ENCODE measurements around the gene CCDC71. TPM values are rescaled to one million over a fixed set of nuclear protein-coding genes. Genes with fewer than 3 reads are reported as not detected.

CCDC71 gene
- total and polyA plus RNA-seq, 2 of the 13 experiments (the other 11 are each of a cell fraction or from before 2014, with no cell fraction given): 9.7 to 14.3 TPM

GRCh38 chr3:49171119-49171774 is 5.1 kb upstream of the CCDC71 start, which contains the start of gene KLHDC8B (continued):
- TF ChIP-seq FOXC1 (CRISPR knock-in tag; IDR thresholded peaks at IDR 0.05; ENCODE audit: borderline replicate concordance): peak; percentile 75; the same call in 1 of the 2 replicates
- peak; percentile 58 for TF ChIP-seq MEIS2 (CRISPR knock-in tag; IDR thresholded peaks at IDR 0.05)
- no peak for TF ChIP-seq GATA4 (IDR thresholded peaks at IDR 0.05; ENCODE audit: borderline replicate concordance, low read depth)
- no peak for TF ChIP-seq SKI (IDR thresholded peaks at IDR 0.05; ENCODE audit: partially characterized antibody)
- TF ChIP-seq HDAC2 (CRISPR knock-in tag; IDR thresholded peaks at IDR 0.05): peak; percentile 67; the same call in 1 of the 2 replicates
- TF ChIP-seq ZBTB20 (CRISPR knock-in tag; IDR thresholded peaks at IDR 0.05; ENCODE audit: borderline replicate concordance, low read depth): peak; percentile 48; the same call in 1 of the 2 replicates
- TF ChIP-seq MTERF4 (CRISPR knock-in tag; IDR thresholded peaks at IDR 0.05): peak; percentile 76; the same call in 1 of the 2 replicates
- TF ChIP-seq ZNF431 (CRISPR knock-in tag; IDR thresholded peaks at IDR 0.05; ENCODE audit: borderline replicate concordance, low read depth): no peak
- TF ChIP-seq, protein P1, sequence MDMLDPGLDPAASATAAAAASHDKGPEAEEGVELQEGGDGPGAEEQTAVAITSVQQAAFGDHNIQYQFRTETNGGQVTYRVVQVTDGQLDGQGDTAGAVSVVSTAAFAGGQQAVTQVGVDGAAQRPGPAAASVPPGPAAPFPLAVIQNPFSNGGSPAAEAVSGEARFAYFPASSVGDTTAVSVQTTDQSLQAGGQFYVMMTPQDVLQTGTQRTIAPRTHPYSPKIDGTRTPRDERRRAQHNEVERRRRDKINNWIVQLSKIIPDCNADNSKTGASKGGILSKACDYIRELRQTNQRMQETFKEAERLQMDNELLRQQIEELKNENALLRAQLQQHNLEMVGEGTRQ (IDR thresholded peaks at IDR 0.05; ENCODE audit: low read depth, low read length): no peak
- TF ChIP-seq, protein P1 (CRISPR knock-in tag; IDR thresholded peaks at IDR 0.05; ENCODE audit: borderline replicate concordance): peak; percentile 53; the same call in 1 of the 2 replicates
- TF ChIP-seq KAT8 (CRISPR knock-in tag; IDR thresholded peaks at IDR 0.05): peak; percentile 74
- TF ChIP-seq ZNF574 (CRISPR knock-in tag; IDR thresholded peaks at IDR 0.05): peak; percentile 64; the same call in 1 of the 2 replicates
- TF ChIP-seq, protein P2, sequence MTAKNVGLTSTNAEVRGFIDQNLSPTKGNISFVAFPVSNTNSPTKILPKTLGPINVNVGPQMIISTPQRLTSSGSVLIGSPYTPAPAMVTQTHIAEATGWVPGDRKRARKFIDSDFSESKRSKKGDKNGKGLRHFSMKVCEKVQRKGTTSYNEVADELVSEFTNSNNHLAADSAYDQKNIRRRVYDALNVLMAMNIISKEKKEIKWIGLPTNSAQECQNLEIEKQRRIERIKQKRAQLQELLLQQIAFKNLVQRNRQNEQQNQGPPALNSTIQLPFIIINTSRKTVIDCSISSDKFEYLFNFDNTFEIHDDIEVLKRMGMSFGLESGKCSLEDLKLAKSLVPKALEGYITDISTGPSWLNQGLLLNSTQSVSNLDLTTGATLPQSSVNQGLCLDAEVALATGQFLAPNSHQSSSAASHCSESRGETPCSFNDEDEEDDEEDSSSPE (CRISPR knock-in tag; IDR thresholded peaks at IDR 0.05): peak; percentile 30; the same call in 1 of the 2 replicates
- TF ChIP-seq AGO2 (optimal IDR thresholded peaks at IDR 0.05; ENCODE audit: low read depth, low read length): peak; percentile 50
- TF ChIP-seq ZMYM4 (CRISPR knock-in tag; IDR thresholded peaks at IDR 0.05): peak; percentile 85
- TF ChIP-seq RFXAP (CRISPR knock-in tag; IDR thresholded peaks at IDR 0.05; ENCODE audit: borderline replicate concordance): 0 out of 2 replicates have a peak, but pooled peaks have one; percentile 24
- no peak for TF ChIP-seq MAFG (CRISPR knock-in tag; IDR thresholded peaks at IDR 0.05)
- TF ChIP-seq ZSCAN29 (CRISPR knock-in tag; conservative IDR thresholded peaks at IDR 0.05): 0 out of 2 replicates have a peak, but pooled peaks have one; percentile 48
- no peak for TF ChIP-seq JUN (CRISPR knock-in tag; IDR thresholded peaks at IDR 0.05)
- TF ChIP-seq ZSCAN25 (CRISPR knock-in tag; IDR thresholded peaks at IDR 0.05): peak; percentile 80
- TF ChIP-seq HOXA9 (CRISPR knock-in tag; IDR thresholded peaks at IDR 0.05; ENCODE audit: borderline replicate concordance): peak; percentile 72; the same call in 1 of the 2 replicates
- TF ChIP-seq KDM2A (CRISPR knock-in tag; IDR thresholded peaks at IDR 0.05; ENCODE audit: borderline replicate concordance, low read depth): peak; percentile 89
- TF ChIP-seq TAF15 (IDR thresholded peaks at IDR 0.05; ENCODE audit: low read depth, low read length, poor library complexity, severe bottlenecking): no peak

Measured in HepG2 (cell line).